ENCODE results near the gene SP7.
A peak's percentile ranks its signal among the peaks of the same experiment; 100 is the strongest.

- TF ChIP-seq CTCF (IDR thresholded peaks at IDR 0.05) (peak in 2 of 3 experiments; percentile 33 to 43), POLR2A (IDR thresholded peaks at IDR 0.05; ENCODE audit: low read depth) (no peak)
These were observed 8.6 kb downstream of the SP7 start for GRCh38 chr12:53327435-53328042.

All from esophagus muscularis mucosa (tissue), 3 donors.